Cortex of kidney (tissue), 1 donor: ENCODE measurements around the gene XCR1.
"Not testable (repeated sequence)": the region's sequence is repeated elsewhere in the genome, so short reads cannot be mapped to it uniquely, and the experiment has no call there.

Experiments used
- DNase-seq: peaks from one replicate; lab custom pipeline; 2025; lab: John Stamatoyannopoulos, UW

The XCR1 gene

GRCh38 chr3:46038916-46039315 is 11.6 kb upstream of the XCR1 start:
- no peak for DNase-seq

DNA sequence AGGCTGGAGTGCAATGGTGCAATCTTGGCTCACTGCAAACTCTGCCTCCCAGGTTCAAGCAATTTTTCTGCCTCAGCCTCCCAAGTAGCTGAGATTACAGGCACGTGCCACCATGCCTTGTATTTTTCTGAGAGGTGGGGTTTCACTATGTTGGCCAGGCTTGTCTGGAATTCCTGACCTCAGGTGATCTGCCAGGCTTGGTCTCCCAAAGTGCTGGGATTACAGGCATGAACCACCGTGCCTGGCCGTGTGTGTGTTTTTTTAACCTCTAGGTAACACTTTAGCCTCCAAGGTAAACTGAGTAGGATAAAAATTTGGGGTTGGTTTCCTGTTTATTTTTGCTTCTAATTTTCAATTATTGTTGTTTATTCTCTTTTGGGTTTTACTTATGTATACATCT is 10.8 kb upstream of the XCR1 start:
- not testable (repeated sequence) for DNase-seq

- no peak for DNase-seq
Measured at GRCh38 chr3:46036191-46036590, 8.9 kb upstream of the XCR1 start.

DNA sequence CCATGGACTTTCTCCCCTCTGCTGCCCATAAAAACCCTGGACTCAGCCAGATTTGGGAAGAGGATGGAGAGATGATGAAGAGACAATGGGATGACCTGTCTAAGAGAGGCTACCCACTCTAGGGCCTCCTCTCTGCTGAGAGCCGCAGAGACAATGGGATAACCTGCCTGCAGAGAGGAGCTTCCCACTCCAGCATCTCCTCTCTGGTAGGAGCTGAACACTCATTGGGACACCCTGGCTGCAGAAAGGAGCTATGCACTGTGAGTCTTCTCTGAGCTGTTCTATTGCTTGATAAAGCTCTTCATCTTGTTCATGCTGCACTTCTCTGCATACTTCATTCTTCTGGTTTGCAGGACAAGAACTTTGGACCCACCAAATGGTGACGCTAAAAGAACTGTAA is 4.5 kb upstream of the XCR1 start:
- no peak for DNase-seq

- no peak for DNase-seq
Measured at GRCh38 chr3:46031269-46031668, 4.0 kb upstream of the XCR1 start.

GRCh38 chr3:46030626-46031025 is 3.3 kb upstream of the XCR1 start:
- DNase-seq, result no peak

DNA sequence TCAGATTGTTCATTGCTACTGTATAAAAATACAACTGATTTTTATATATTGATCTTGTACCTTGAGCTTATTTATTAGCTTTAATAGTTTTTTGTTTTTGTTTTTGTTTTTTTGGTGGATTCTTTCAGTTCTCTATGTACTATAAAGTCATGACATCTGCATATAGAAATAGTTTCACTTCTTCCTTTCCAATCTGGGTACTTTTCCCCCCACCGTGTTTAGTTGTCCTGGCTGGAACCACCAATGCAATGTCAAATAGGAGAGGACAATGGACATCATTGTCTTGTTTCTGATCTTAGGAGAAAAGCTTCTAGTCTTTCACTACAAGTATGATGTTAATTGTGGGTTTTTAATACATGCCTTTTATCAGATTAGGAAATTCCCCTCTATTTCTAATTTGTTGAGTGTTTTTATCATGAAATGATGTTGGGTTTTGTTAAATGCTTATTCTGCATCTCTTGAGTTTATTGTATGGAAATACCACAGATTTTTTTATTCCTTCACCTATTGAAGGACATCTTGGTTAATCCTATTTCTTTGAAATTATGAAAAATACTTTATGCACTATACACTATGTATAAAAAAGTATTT is 2.8 kb upstream of the XCR1 start:
- no peak for DNase-seq

- no peak for DNase-seq
Measured at GRCh38 chr3:46027736-46028397, 584 bp upstream of the XCR1 start.

DNA sequence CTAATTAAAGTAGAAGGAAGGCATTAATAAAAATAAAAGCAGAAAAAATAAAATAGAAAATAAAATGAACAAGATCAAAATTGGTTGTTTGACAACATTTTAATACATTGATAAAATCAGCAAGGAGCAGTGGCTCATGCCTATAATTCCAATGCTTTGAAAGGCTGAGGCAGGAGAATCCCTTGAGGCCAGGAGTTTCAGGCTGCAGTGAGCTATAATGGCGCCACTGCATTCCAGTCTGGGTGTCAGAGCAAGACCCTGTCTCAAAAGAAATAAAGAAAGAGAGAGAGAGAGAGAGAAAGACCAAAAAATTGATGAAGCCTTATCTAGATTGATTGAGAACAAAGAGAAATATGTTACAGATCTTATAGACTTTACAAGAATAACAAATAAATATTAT is 2.1 kb downstream of the XCR1 start:
- DNase-seq, result no peak

- no peak for DNase-seq
Measured at GRCh38 chr3:46024131-46024530, 3.2 kb downstream of the XCR1 start.

- no peak for DNase-seq
Measured at GRCh38 chr3:46022909-46023785, 4.1 kb downstream of the XCR1 start.

DNA sequence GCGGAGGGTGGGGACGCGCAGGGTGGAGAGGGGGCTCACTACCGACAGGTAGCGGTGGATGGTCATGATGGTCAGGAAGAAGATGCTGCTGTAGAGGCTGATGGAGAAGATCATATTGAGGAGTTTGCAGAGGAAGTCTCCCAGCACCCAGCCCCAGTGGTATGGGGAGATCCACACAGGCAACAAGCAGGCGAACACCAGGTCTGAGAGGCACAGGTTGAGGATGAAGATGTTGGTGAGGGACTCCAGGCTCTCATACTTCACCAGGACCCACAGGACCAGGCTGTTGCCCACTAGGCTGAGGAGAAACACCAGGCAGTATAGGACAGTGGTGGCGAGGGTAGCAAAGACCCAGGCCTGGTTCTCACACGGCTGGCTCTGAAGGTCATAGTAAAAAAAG is 5.8 kb downstream of the XCR1 start:
- DNase-seq, result no peak

GRCh38 chr3:46020766-46021510 is 6.3 kb downstream of the XCR1 start:
- DNase-seq, result no peak

- DNase-seq, result no peak
Measured at GRCh38 chr3:46019707-46020106, 7.6 kb downstream of the XCR1 start.

GRCh38 chr3:46017720-46018119 is 9.6 kb downstream of the XCR1 start:
- DNase-seq, result no peak

DNA sequence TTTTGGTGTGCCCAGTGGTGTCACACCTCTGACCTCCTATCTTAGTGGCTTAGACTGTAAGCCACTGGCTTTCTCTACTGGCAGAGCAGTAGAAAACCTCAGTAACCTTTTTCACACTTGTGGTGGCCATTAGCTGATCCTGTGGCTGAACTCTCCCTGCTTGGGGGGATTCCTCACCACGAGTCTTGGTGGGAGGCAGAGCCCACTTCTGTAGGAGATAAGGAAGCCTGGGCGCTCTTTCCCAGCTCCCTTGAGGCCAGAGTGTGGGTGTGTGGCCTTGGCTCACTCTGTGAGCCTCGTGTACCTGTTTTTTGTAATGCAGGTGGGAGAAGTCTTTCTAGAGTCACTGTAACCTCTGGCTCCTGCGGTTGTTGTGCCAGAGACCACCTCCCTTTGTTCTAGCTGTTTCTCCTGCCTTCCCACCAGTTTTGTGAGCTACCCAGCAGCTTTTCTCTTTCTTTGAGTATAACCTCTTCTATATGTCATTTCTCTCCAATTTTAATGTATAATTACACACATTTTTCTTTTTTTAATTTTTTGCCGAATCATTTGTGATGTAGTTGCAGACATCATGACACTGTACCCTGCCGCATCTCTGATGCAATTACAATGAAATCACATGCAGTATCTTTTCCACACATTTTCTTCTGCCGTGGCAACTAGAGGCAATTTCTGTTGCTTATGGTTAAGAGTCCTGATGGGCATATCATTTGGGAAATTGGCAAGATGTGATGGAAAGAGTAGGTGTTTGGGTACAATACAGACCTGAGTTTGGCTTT is 13.8 kb downstream of the XCR1 start:
- DNase-seq, result no peak

DNA sequence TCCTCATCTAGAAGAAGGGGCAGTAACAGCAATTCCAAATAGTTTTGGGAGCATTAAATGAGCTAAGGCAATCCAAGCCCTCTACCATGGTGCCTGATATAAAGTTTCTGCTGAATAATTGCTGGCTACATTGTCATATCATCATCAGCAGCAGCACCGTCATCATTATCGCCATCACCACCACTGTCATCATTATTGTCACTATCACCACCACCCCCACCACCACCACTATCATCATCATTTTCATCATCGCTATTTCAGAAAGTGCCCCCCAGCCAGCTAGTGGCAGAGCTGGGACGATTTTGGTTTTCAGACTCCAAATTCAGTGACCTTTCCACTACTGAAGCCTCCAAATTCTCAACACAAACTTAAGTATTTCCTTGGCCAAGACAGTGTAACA is 15.0 kb downstream of the XCR1 start:
- DNase-seq, result no peak

DNA sequence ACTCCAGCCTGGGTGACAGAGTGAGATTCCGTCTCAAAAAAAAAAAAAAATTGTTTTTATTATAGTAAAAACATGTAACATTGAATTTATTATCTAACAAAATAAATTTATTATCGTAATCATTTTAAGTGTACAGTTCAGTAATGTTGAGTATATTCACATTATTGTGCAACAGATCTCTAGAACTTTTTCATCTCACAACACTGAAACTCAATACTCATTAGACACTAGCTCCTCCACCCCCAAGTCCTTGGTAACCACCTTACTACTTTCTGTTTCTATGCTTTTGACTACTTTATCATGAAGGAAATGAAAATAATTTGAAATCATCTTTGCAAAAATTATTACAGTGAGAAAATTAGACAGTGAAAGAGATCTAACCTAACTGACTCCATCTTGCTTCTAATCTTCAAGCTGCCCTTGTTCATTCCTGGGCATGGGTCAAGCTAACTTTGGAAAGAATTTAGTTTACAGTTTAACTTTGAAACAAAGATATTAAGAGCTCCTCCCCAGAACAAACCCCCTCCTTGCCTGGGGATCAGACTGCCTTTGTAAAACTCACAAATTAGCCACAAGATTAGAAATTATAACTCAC is 16.7 kb downstream of the XCR1 start:
- DNase-seq, result no peak

- DNase-seq, result no peak
Measured at GRCh38 chr3:46008058-46008457, 19.2 kb downstream of the XCR1 start.

GRCh38 chr3:46007280-46007679 is 20.0 kb downstream of the XCR1 start:
- DNase-seq, result no peak
